ENCODE measurements around the gene NUP205.

GRCh38 chr7:135571834-135572233 lies 14.1 kb downstream of the NUP205 start:
- TF ChIP-seq CTCF (conservative IDR thresholded peaks at IDR 0.05 in 1 of 2, IDR thresholded peaks at IDR 0.05 in 1 of 2; ENCODE audit: extremely low read depth in 1 of 2, insufficient read depth in 1 of 2, low read depth in 1 of 2, low read length in 2 of 2) = no peak
- no peak for TF ChIP-seq EZH2 (IDR thresholded peaks at IDR 0.05; ENCODE audit: borderline replicate concordance, low read length)

Measured in mammary epithelial cell (primary cell).